GM19238 (cell line): Measurements from ENCODE around the gene ABCA1.
"Not testable (repeated sequence)": the region's sequence is repeated elsewhere in the genome, so short reads cannot be mapped to it uniquely, and the experiment has no call there.

ENCODE experiments used
- DNase-seq: peaks from one replicate; pipeline ENCODE4 v3.0.0; 2011; ENCODE audit warnings: low spot score; ENCODE audit not compliant: insufficient read length

Gene ABCA1, protein sequence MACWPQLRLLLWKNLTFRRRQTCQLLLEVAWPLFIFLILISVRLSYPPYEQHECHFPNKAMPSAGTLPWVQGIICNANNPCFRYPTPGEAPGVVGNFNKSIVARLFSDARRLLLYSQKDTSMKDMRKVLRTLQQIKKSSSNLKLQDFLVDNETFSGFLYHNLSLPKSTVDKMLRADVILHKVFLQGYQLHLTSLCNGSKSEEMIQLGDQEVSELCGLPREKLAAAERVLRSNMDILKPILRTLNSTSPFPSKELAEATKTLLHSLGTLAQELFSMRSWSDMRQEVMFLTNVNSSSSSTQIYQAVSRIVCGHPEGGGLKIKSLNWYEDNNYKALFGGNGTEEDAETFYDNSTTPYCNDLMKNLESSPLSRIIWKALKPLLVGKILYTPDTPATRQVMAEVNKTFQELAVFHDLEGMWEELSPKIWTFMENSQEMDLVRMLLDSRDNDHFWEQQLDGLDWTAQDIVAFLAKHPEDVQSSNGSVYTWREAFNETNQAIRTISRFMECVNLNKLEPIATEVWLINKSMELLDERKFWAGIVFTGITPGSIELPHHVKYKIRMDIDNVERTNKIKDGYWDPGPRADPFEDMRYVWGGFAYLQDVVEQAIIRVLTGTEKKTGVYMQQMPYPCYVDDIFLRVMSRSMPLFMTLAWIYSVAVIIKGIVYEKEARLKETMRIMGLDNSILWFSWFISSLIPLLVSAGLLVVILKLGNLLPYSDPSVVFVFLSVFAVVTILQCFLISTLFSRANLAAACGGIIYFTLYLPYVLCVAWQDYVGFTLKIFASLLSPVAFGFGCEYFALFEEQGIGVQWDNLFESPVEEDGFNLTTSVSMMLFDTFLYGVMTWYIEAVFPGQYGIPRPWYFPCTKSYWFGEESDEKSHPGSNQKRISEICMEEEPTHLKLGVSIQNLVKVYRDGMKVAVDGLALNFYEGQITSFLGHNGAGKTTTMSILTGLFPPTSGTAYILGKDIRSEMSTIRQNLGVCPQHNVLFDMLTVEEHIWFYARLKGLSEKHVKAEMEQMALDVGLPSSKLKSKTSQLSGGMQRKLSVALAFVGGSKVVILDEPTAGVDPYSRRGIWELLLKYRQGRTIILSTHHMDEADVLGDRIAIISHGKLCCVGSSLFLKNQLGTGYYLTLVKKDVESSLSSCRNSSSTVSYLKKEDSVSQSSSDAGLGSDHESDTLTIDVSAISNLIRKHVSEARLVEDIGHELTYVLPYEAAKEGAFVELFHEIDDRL (N-terminal part only)

DNA sequence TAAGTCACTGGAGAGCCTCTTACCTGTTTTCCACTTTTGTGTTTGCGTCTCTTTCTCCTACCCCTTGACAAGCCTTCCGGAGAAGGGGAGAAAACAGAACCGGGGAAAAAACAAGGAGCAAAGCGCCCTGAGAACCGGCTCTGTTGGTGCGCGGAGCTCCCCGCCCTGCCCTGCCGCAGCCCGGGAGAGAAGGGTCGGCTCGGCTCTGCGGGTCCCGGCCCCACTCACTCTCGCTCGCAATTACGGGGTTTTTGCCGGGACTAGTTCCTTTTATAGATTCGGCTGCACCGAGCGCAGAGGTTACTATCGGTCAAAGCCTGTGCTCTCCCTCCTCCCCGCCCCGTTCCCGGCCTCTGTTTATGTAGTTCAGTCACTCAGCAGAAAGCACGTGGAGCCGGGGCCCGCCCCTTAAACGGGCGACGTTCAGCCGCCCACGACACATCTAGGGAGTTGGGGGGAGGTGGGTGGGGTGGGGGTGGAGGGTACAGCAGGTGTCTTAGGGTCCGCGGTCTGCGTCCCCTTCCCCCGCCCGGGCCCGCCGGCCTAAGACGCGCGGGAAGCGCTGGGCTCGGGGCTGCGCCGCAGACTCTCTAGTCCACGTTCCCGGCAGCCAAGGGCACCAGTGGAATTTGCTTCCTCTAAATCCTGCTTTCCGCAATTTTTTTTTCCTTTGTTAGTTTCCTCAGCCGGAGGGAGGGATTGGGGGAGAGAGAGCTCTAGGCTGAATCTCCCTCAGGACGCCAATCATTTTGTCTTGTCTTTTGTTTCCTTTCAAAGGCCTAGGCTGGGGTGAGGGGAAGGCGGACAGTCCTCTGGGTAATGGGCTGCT, at the start of gene ABCA1:
TSS of gene ABCA1 (minus strand) at position 244 of the 829 bp plus-strand sequence. CDS start 24,476 bp downstream, outside the sequence.
- peak; percentile 39 for DNase-seq

DNA sequence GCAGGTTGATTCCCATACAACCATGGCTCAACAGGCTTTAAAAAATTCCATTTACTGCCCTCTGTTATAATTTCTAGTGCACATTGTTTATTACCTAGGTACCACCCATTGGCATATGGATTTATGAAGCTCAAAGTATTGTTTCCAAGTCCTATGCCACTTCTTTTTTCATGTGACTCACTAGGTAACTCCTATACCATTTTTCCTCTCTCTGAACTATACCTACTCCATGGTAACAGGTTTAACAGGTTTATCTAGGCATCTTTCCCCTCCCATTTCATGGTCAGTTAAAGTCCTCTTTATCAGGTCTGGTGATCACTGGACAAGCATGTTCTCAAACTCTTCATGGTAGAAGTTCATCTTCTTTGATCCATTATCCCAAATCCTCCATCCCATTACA, 49.6 kb upstream of the ABCA1 start:
- DNase-seq = no peak

DNA sequence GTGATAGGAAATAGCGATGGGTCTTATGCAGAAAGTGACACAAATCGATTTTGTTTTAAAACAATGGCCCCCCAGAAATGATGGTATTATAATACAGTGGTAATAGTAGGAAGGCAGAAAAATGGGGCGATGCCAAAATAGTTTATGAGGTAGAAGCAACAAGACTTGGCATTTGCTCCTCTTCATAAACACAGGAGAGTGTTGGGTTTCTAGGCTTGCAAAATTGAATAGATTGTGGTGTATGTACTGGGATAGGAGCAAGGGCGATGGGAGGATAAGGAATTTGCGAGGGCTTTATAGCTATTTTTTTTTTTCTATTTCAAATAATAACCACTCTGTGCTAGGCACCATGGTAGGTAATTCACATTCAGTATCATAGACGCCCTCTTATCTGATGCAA, 49.2 kb upstream of the ABCA1 start:
- no peak for DNase-seq

DNA sequence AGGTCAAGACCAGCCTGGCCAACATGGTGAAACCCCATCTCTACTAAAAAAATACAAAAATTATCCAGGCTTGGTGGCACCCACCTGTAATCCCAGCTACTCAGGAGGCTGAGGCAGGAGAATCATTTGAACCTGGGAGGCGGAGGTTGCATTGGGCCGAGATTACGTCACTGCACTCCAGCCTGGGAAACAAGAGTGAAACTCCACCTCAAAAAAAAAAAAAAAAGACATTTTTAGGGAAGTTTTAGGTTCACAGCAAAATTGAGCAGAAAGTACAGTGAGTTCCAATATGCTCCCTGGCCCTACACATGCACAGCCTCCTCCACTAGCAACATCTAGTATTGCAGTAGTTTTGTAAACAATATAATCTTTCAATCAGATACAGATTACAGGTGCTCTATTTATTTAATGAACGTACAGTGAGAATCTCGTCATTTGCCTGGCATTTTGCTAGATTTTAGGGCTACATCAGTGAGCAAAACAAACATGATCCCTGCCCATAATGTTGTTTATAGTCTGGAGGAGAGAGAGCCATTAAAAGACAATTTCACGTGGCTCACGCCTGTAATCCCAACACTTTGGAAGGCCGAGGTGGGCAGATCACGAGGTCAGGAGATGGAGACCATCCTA, 48.1 kb upstream of the ABCA1 start:
- DNase-seq = not testable (repeated sequence)

DNA sequence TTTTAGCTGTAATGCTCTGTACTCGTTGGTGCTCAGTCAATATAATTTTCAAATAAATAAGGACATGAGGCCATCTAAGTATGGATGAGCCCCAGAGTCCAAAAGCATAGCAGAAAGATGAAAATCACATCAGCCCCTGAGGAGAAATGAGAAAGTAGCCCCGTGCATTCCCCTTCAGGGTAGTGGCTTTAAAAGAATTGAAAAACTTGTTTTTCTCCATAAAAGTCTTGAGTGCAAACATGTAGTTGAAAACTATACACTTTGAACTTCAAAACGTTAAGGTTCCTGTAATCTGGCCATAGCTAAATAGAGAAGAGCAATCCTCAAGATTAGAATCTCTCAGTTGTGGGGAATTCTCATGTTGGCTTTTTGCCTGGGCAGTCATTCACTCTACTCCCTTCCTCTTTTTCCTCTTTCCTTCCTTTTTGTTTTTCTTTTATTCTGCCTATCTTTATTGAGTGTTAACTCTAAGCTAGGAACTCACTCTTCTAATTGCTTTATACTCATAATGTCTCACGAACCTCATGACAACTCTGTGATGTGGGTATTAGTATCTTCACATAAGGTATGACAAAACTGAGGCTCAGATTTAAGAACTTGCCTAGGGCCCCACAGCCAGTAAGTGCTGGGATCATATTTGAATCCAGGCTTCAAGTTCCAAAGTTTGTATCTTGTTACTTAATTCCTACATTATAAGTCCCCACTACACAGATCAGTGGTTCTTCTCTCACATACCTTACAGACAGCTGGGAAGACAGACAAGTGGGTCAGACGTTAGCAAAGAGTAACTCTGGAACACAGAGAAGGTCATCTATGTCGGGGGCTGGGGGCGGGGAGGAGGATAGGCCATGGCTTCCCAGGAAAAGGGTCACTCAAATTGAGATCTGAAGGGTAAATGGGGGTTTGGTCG, 46.4 kb upstream of the ABCA1 start:
- DNase-seq = no peak

DNA sequence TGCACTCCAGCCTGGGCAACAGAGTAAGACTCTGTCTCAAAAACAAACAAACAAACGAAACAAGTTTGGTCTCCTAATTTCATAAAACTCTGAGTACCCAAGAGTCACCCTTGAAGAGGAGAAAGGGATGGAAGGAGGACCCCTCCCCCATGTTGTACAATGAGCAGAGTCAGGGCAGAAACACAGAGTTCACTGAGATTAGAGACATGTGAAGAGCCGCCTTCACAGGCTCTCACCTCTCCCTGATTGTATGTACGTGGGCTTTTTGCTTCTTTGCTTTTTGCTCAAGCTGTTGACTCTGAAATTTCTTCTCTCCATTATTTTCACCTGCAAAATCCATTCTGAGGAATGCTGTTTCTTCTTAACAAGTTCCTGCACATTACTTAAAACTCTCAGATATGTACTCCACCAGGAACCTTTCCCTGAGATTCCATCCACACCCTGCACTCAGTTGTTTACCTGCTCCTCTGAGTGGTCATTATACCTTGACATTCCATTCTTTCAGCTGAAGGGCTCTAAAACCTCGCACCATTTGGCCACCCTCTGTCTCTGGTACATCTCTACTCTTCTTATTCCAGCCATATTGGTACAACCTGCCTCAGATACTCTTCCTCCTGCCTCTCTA, 44.4 kb upstream of the ABCA1 start:
- DNase-seq = no peak

DNA sequence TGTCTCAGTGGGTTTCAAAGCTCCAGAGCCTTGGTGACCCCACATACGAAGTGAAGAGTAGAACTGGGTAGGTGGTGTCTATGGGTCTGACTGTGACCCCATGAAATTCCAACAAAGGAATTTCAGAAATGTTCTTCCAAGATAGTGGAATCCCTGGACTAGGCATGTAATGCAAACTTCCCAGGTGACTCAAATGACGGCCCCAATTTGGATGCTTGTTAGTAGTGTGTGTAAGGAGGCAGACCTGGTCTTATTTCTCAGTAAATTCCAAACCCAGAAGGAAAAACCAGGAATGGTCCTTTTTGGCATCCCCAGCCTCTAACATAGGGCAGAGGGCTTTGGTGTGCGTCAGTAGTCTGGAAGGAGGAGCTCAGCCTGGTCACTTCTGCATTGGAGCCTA, 43.6 kb upstream of the ABCA1 start:
- no peak for DNase-seq

DNA sequence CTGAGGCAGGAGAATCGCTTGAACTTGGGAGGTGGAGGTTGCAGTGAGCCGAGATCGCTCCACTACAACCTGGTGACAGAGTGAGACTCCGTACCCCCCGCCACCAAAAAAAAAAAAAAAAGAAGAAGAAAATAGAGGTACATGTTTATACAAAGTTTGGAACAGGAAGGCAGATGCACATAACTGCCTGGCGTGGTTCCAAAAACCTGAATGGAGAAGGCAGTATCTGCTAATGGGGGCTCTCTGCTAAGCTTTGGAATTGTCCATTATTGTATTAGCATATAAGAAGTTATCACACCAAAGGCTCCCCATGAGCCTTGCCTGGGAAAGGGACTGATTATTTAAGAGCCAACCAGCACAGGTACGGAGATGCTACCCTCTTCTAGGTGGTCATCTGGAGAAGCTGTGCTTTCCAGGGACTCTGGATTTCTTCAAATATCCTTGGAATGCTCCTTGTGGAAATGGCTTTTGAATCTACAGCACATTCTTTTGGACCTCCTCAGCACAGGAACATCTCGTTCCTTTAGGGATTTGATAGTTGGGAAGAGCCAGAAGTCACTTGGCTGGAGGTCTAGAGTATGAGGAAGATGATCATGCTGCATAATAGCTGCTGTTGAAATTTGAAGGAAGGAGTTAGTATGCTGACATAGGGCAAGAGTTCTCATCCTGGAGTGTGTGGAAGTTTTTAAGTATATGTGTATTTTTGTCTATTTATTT, 42.5 kb upstream of the ABCA1 start:
- no peak for DNase-seq

DNA sequence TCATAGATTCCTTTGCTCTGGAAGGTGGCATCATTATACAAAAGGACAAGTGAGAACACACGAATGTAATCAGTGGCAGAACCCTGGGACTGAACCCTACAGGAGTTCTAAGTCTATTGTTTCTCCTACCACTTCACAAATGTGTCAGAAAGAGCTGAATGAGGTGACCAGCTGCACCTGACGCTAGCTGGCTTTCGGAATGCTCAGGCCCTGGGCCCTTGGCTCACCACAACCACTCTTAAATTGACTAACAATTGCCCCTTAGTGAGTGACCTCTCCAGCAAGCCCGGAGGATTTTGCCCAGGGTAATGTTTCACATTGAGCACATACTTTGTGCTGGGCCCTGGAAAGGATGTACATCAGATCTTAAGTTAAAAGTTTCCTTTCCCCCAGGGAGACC, 41.2 kb upstream of the ABCA1 start:
- no peak for DNase-seq

DNA sequence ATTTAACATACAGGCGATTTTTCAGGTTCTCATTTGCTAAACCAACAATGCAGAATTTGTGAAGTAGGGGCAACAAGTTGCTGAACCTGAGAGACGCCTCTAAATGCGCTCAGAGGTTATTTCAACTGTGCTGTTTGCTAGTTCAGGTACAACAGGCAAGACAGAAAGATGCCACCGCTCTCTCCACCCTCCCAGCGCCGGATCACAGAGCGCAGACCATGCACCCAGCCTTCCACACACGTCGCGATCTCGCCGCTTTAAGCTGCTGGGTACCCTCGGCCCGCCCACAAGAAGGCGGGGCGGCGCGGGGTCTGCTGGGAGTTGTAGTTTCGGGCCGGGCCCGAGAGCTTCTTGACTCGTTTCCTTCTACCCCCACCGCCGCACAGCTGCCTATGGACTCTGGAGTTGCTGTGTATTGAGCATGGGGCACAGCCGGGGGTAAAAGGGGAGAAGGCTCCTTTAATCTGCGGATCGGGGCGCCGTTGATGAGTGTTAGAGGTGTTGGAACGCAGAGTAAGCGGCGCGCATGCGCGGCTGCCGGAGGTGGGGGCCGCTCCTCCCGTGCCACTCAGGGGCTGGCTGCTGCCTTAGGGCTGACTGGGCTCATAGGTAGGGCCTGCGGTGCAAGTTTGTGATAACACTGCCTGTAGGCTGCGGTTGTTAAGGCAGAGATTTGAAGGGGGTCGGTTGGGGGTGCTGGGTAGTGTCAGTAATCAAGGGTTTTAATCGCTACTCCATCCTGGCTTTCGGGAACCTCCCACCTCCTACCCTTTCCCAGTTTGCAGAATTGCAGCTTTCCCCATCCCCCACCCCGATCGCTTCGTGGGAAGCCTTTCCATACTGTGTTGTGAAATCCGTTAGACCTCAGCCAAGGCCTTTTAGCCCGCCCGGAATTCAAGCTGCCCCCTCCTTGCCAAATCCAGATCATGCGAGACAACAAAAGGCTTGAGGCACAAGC, 40.3 kb upstream of the ABCA1 start:
- DNase-seq = peak; percentile 70

DNA sequence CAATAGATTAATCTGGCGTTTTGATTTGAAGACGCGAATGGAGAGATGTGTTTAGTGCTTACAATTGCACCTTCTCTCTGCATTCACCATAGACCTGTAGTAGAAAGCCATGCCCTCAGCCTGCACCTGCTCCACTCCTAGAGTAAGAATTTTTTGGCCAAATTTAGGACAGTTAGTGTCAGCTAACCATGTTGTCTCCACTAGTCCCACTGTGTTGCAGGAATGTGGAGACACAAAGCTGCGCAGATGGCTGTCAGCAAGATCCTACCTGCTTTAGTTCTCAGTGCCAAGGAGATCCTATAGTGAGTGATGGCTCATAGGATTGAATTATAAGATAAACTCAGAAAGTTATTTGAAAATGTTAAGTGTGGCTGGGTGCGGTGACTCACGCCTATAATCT, 35.1 kb upstream of the ABCA1 start:
- no peak for DNase-seq

DNA sequence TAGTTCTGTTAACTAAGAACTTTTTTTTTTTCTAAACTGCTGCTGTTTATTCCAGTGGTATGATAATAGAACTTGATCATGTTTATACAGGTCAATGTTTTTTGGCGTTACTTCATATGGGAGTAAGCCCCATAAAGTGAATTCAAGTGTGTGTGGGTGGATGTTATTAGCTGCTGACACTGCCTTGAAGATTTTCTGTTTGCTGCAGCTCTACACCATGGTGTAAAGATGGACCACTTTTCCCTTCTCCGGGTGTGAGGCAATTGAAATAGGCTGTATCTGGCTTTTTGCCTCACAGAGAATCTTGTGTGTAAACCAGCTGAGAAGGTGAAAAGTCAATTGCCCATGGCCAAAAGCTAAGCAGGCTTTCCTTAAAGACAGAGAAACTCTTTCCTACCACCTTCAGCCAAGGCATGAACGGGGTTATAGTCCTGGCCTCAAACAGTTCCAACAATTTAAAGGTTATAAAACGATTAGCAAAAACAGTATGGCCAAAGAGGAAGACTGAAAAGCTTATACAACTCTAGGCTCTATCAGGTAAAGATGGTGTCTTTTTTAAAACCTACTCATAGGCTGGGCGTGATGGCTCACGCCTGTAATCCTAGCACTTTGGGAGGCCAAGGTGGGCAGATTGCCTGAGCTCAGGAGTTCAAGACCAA, 33.9 kb upstream of the ABCA1 start:
- no peak for DNase-seq

DNA sequence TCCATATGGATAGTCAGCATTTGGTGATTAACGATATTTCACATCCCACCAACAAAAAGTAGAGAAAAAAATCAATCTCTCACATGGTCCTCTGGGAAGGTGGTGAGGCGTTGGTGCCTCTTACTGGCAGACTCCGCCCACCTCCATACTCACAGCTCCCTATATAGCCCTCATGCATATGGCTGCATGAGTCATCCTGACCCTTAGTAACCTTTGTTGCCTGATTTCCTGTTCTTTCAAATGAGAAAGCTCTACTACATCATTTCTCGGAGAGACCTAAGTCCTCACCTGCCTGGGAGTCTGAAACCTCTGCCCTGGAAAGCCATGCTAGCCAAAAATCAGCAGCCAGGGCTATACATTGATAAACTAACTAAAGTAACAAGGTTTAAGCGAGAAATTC, 33.3 kb upstream of the ABCA1 start:
- no peak for DNase-seq

DNA sequence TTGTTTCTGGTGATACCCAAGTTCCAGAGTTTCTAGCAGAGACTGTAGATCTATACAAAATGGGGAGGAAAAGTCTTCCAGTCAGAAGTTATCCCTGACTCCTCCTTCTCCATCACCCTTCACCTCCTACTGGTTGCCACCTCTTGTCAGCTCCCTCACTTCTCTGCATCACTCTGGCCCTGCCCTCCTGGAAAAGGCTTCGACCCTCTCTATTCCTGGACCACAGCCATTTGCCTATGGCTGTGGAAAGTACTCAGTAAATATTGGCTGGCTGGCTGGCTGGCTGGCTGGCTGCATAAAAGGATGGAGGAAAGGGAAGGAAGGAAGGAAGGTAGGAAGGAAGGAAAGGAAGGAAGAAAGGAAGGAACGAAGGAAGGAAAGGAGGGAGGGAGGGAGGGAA, 32.7 kb upstream of the ABCA1 start:
- DNase-seq = no peak

DNA sequence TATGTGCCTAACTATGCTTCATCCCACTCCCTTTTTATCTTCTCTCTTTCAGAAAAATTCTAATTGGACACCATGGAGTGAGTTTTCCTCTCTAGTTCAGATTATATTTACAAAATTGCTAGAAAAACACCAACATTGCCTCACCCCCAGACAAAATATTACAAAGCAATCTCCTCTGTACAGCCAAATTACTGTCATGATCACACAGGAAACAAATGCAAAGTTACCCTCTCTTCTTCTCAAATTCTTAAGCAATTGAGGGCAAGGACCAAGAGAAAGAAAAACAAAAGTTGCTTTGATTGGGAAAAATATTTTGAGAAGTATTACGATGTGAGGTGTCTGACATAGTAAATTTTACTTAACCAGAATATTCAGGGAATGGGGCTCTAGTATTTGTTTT, 30.8 kb upstream of the ABCA1 start:
- DNase-seq = no peak

DNA sequence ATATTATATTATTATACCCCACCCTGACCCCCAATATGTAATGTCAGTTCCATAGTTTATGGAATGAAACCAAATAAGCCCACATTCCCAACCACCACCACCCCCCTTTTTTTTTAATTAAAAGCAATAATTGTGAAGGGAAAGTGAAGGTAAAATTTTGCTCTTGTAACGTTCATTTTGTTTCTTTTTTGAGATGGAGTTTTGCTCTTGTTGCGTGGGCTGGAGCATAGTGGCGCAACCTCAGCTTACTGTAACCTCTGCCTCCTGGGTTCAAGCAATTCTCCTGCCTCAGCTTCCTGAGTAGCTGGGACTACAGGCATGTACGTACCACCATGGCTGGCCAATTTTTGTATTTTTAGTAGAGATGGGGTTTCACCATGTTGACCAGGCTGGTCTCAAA, 30.1 kb upstream of the ABCA1 start:
- not testable (repeated sequence) for DNase-seq

DNA sequence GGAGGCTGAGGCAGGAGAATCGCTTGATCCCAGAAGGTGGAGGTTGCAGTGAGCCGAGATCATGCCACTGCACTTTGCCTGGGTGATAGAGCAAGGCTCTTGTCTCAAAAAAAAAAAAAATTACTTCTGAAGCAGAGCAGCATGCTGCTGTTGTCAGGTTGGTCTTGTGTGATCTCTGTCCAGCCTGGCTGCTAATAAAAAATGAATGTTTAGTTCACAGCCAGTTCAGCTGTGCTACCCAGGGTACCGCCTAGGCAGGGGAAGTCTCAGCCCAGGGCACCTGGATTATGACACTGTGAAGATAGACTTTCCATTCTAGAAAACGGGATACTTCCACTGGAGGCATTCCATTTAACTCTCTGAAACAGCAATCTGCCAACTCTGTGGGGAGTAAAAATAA, 23.5 kb upstream of the ABCA1 start:
- DNase-seq = no peak
